GM21825 (cell line): ENCODE data around the gene LAMA2.

Experiments used
- ATAC-seq: cut with Tn5 transposase; IDR thresholded peaks from one replicate; pipeline ENCODE4 v1.9.1; 2021; ENCODE audit warnings: mild to moderate bottlenecking, moderate library complexity; ENCODE audit not compliant: unreplicated experiment

LAMA2 gene

GRCh38 chr6:129500958-129501739, 618.2 kb downstream of the LAMA2 start:
- ATAC-seq = no peak

DNA sequence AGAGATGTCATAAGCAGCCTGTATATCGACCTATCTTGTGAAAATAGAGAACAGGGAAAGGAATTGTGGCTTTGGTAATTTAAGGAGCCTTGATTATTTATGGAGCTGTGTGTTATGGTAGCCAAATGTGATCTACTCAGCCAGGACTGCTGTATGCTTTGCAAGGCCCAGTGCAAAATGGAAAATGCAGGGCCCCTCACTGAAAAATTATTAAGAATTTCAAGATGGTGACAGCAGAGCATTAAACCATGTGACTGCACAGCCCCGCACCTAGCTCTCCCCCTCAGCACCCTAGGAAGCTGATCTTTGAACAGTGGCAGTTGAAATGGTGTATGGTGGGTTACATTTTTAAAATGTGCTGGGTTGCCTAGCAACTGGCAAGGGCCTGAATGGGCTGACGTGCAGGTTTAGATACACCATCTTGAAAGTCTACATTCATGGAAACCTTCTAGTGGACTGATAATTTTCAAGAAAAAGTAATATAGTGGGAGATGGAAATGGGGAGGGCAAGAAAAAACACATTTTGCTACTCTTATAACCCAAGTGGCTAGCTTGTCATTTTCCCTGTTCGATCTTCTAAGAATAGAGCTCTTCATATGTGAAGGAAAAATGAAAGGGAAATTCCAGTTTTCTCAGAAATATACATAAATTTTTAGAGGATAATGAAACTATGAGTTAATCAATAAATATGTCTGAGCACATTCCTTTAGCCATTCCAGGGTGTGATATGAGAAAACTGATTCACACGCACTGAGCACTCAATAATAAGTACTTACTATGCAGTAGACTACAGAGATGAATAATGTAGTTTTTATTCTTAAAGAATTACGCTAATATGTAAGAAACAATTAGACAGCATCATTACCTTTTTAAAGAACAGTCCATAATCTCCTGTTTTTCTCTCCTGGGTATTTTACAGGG, 619.1 kb downstream of the LAMA2 start:
- ATAC-seq = no peak

DNA sequence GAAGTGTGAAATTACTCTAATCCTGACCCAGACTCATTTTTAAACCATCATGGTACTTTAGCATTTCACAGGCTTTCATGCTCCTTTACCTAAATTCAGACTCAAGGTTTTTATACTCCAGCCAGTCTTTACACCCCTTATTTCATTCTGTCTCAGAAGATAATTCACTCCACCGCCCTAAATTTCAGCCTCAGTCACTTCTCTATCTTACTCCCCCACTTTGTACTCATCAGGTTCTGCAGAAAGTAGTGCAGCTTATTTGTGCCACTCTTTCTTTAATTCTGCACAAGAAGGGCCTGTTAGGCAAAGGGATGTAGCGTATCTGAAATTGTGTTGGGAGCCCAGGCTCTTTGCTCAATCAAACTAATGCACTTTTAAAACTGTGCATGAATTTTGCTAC, 621.5 kb downstream of the LAMA2 start:
- no peak for ATAC-seq

DNA sequence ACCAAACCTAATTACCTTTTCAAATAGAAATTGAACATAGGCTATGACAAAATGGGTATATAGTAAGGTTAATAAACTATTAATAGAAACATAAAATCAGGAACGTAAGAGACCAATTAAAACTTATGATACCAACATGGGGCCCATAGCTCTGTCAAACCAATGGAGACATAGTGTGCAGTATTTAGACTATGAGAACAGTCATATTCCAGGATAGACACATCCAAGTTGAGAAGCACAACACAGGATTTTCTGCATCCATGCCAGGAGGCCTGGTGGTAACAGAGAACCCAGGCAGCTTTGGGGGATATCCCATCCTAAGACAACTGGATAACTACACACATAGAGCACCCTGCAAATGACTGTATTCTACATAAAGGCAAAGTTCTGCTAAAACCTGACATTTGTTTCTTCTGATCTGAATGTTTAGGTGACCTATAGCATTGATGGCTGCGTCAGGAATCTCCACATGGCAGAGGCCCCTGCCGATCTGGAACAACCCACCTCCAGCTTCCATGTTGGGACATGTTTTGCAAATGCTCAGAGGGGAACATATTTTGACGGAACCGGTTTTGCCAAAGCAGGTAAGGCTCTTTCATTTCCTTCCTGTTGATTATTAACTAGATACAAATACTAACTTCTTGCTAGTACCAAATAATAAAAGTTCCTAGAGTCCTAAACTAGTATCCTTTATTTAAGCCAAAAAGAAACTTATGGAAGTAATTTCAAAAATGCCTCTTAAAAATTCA, 624.3 kb downstream of the LAMA2 start:
- no peak for ATAC-seq

DNA sequence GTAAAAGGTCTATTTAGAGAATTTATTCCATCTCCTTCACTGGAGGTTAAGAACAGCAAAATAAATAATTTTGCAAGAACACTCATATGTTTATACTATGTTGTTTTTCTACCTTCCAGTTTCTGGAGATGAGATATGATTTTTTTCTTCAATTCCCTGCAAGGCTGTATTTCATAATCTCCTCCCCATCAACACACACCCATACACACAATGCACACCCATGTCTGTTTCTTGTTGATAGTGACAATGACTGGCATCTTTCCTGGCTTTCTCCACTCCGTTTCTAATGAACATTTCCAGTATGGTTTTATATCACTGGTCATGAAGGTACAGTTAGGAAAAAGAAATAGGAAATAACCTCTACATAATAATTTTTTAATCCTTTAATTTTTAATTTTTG, 624.9 kb downstream of the LAMA2 start:
- ATAC-seq = no peak

DNA sequence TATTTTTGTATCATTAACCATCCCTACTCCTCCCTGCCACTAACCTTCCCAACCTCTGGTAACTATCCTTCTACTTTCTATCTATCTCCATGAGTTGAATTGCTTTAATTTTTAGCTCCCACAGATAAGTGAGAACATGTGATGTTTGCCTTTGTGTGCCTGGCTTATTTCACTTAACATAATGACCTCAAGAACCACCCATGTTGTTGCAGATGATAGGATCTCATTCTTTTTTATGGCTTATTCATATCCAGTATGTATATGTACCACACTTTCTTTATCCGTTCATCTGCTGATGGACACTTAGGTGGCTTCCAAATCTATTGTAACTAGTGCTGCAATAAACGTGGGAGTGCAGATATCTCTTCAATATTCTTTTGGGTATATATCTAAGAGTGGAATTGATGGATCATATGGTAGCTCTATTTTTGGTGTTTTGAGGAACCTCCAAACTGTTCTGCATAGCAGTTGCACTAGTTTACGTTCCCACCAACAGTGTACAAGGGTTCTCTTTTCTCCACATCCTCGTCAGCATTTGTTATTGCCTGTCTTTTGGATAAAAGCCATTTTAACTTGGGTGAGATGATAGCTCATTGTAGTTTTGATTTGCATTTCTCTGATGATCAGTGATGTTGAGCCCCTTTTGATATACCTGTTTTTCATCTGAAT, 625.7 kb downstream of the LAMA2 start:
- ATAC-seq = no peak

GRCh38 chr6:129510950-129511349, 628.0 kb downstream of the LAMA2 start:
- ATAC-seq = no peak

DNA sequence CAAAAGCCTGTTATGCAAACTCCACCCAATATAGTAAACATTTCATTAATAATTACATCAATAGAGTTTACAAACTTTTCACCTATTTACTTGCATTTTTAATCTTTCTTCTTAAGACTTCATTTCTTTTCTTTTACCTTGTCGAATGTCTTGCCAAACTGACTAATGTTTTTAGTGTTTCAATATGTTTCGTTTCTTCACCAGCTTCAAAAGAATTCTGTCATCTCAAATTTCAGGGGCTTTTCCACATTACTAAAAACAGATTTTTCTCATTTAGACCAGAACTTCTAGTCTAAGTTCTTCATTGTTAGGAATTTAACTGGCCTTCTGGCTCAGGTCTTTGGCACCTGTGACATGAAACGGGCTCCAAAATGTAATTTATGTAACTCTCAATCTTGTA, 630.5 kb downstream of the LAMA2 start:
- no peak for ATAC-seq

DNA sequence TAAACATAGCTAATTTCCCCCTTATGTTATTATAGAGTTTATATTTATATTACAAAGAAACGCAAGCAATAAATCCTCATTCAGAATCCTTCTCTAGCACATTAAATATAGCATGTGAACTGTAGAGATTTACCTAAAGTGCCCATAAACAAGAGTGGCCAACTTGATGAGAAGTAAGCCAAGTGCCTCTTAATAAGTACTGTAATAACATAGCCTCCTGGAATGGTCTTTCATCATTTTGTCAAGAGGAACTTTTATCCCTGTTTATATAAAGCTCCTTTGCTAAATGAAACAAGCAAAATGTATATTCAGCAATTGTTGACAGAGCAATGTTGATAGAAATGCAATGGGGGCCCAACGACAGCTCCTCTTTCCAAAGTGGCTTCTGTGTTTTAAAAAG, 632.1 kb downstream of the LAMA2 start:
- no peak for ATAC-seq

GRCh38 chr6:129516005-129516404, 633.1 kb downstream of the LAMA2 start:
- ATAC-seq = no peak

GRCh38 chr6:129516787-129517186, 633.8 kb downstream of the LAMA2 start:
- ATAC-seq = no peak

- ATAC-seq = no peak
These were observed 634.4 kb downstream of the LAMA2 start for GRCh38 chr6:129517288-129517687.

GRCh38 chr6:129519750-129520149, 636.8 kb downstream of the LAMA2 start:
- ATAC-seq = no peak

DNA sequence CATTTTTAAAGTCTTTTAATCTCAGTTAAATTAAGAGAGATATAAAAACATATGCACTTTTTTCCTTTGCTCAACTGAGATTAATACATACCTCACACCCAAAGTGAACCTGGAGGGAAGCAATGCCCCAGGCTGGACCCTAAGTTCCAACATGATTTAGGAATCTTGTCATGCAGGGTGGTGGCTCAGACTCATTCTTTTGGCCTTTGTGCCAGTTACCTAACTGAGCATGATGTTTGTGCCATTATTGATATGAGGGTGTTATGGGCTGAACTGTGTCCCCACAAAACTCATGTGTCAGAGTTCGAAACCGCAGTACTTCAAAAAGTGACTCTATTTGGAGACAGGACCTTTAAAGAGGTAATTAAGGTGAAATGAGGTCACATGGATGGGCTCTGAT, 639.0 kb downstream of the LAMA2 start:
- ATAC-seq = no peak

DNA sequence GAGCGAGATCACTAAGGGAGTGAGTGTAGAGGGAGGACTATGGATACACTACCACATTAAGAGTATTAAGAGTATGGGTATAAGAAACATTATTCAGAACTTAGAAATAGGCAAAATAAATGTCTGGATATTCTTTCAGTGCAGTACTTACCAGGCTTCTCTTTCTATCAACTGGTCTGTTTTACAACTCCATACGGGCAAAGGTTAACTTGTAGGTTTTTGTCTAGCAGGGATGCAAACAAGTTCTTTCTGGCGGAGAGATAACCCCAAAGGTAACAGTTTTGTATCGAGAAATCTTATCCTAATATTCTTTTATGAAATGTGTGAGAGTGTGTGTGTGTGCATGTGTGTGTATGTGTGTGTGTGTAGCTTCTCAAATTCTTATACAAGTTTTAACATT, 640.9 kb downstream of the LAMA2 start:
- no peak for ATAC-seq

DNA sequence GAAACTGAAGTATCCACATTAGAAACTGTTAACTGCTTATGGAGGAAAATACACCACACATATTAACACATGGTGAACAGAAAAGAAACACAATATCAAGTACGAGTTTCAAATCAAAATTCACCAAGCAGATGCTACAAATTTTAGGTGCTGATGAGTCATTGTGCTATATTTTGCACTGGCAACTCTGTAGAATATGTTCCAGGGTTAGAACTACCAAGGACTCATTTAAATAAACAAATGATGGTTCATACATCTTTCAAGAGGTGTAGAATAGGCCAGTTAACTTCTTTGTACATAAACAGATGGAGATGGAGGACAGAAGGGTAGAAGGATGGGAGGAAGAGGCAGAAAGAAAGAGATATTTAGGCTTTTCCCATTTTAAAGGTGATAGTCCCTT, 642.1 kb downstream of the LAMA2 start:
- ATAC-seq = no peak

DNA sequence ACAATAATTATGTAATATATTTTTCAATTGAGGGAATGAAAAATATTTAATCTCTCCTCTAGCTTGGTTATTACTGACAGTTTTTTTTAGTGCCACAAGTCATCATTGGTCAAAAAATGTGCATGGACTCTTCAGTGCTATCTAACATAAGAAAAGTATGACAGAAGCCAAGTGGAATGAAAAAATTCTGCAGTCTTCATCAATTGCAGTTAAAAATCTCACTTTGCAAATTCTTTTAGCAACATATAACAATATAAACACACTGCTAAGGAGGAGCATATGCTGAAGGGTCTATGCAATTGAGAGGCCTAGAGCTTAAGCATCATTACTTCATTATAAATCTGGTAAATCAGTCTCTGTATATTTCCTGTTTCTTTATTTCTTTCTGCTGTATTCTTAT, 652.0 kb downstream of the LAMA2 start:
- ATAC-seq = no peak

- ATAC-seq = no peak
These were observed 653.3 kb downstream of the LAMA2 start for GRCh38 chr6:129536271-129536670.

GRCh38 chr6:129539032-129539431, 656.1 kb downstream of the LAMA2 start:
- ATAC-seq = no peak

DNA sequence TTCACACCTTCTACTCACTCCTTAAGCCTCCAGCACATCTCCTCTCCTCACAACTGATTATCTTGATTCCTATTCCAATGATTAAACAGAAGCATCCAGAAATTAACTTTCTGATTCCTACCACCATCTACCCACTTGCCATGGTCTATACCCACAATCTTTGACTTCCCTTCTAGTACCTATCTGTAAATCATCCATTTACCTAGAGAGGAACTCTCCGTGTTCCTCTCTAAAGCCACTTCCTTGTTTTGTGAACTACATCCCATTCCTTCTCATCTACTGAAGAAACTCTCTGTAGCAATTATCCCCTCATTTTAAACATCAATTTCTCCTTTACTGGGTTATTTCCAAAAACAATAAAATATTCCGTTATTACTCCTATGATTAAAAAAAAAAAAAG, 659.8 kb downstream of the LAMA2 start:
- no peak for ATAC-seq

- ATAC-seq = no peak
These were observed 661.0 kb downstream of the LAMA2 start for GRCh38 chr6:129543981-129544380.
